ENCODE measurements around the gene MYO1E. TPM values are rescaled to one million over a fixed set of nuclear protein-coding genes. Genes with fewer than 3 reads are reported as not detected.
A peak's percentile ranks its signal among the peaks of the same experiment; 100 is the strongest.
"Not testable (repeated sequence)": the region's sequence is repeated elsewhere in the genome, so short reads cannot be mapped to it uniquely, and the experiment has no call there.

Gene MYO1E
- polyA plus RNA-seq, 4 donors: 70.3 to 212 (median 156) TPM

DNA sequence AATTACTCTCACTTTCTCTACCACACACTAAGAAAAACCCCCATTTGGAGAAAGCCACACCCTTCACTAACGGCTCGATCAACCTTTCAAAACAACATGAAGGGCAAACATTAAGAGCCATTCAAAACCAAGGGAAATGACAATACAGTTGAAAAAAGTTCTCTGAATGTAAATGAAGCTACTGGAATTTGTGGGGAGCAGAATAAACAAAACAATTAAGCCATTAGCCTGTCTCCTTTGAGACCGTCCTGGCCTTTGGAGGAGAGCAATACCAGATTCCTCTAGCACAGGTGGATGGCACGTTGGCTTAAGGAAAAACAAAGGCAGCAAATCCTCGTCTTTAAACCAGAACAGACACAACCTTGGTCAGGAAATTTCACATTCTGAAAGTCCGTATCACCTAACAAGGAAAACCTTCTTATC is 18.7 kb downstream of the MYO1E start:
- no peak for DNase-seq (ENCODE audit: low read depth in 4 of 4, low spot score in 3 of 4)

- DNase-seq (ENCODE audit: low read depth in 4 of 4, low spot score in 3 of 4): no peak
Observed at GRCh38 chr15:59352683-59353082, 20.0 kb downstream of the MYO1E start.

GRCh38 chr15:59352189-59352588 is 20.5 kb downstream of the MYO1E start:
- no peak for DNase-seq (ENCODE audit: low read depth in 4 of 4, low spot score in 3 of 4)

GRCh38 chr15:59350421-59350732 is 22.3 kb downstream of the MYO1E start:
- no peak for DNase-seq (ENCODE audit: low read depth in 4 of 4, low spot score in 3 of 4)

- DNase-seq (ENCODE audit: low read depth in 4 of 4, low spot score in 3 of 4): no peak
Observed at GRCh38 chr15:59349680-59350420, 22.8 kb downstream of the MYO1E start.

DNA sequence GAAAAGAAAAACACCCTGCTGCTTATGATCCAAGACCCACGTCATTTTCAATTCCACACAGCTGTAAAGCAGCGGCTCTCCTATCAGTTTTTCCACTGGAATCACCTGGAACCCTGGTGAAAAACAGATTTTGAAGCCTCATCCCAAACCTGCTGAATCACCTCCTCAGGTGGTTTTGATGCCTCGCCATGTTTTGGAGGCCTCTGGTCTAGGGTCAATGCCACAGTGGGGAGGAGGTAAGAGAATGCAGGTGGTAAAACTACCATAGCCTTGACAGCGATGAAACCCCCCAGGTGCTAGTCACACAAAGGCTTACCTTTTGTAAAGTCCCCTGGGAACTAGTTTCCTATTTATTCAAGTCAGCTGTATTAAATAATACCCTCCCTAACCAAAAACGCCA is 24.8 kb downstream of the MYO1E start:
- no peak for DNase-seq (ENCODE audit: low read depth in 4 of 4, low spot score in 3 of 4)

DNA sequence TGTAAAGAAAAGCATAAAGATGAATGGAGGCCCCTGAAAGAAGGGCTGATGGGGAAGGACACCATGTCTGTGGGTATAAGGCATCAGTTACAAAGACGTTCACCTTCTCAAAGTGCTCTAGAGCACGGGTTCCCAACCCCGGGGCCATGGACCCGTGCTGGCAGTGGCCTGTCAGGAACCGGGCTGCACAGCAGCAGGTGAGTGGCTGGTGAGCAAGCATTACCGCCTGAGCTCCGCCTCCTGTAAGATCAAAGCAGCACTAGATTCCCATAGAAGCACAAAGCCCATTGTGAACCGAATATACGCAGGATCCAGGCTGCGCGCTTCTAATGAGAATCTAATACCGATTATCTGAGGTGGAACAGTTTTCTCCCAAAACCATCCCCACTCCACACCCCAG is 25.7 kb downstream of the MYO1E start:
- DNase-seq (ENCODE audit: low read depth in 4 of 4, low spot score in 3 of 4): no peak

DNA sequence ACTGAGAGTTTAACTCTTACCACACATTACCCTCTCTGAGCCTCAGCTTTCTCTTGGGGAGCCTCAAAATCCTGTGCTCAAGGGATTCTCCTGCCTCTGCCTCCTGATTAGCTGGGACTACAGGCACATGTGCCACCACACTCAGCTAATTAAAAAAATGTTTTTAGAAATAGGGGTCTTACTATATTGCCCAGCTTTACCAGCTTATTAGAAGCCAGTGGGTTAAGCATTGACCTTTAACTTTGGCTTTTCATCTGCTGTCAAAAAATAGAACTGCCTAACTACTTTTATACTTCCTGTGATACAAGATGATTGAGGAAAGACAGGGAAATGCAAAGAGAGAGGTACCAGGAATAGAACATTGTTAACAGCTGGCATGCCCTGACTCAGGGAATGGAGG is 27.3 kb downstream of the MYO1E start:
- DNase-seq (ENCODE audit: low read depth in 4 of 4, low spot score in 3 of 4): no peak

DNA sequence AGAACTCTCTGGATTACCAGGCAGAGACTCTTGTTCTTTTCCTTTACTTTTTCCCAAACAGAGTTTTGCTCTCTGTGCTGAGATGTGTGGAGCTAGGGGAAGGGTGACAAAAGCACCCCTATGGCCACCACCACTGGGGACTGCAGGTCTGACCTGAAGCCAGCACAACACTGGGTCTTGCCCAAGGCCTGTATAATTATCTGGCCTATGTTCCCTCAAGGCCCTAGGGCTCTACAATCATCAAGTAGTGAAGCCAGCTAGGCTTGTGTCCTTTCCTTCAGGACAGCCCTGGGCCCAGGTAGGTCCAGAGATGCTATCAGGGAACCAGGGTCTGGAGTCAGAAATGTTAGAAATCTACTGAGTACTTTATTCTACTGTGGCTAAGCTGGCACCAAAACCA is 28.4 kb downstream of the MYO1E start:
- no peak for DNase-seq (ENCODE audit: low read depth in 4 of 4, low spot score in 3 of 4)

- no peak for DNase-seq (ENCODE audit: low read depth in 4 of 4, low spot score in 3 of 4)
Observed at GRCh38 chr15:59340325-59340724, 32.3 kb downstream of the MYO1E start.

DNA sequence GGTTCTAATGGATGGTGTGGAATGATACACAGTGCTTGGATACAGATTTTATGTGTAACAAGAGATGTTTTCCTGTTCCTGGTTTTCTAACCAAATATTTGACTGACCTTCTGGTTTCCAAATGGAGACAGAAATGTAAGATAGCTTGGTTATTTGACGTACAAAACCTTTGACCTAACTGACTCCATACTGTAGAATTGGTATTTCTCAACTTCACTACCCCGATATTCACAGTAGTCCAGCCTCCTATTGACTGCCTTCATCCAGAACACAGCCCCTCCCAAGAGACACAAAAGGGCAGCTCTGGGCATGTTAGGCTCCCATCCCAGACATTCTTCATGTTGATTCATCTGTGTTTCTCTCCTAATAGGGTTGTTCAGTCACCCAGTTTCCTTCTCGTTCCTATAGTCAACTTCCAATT is 33.4 kb downstream of the MYO1E start:
- no peak for DNase-seq (ENCODE audit: low read depth in 4 of 4, low spot score in 3 of 4)

DNA sequence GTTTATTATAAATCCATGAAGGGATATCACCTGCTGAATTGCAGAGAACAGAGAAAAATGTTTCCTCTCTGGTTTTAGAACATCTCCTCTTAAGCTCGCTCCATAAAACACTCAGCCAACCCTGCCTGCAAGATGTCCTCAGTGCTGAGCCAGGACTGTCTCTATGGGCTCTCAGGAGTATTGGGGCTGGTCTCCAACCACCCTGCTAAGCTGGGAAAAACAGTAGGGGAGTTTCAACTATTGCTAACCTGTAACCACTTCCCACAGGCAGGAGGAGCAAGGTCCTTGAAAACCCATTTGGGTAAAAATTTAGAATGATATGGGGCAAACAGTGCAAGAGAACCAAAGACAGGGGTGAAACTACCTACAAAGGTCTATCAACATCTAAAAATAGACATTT is 34.3 kb downstream of the MYO1E start:
- no peak for DNase-seq (ENCODE audit: low read depth in 4 of 4, low spot score in 3 of 4)

DNA sequence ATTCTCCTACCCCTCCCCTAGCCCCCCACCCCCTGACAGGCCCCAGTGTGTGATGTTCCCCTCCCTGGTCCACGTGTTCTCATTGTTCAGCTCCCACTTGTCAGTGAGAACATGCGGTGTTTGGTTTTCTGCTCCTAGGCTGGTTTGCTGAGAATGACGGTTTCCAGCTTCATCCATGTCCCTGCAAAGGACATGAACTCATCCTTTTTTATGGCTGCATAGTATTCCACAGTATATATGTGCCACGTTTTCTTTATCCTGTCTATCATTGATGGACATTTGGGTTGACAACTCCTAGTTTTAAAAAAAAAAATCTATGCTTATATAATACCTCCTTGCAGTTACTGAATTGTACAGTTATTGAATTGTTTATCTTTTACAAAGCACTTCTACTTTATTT is 35.9 kb downstream of the MYO1E start:
- not testable (repeated sequence) for DNase-seq (ENCODE audit: low read depth in 4 of 4, low spot score in 3 of 4)

- DNase-seq (ENCODE audit: low read depth in 4 of 4, low spot score in 3 of 4): no peak
Observed at GRCh38 chr15:59335207-59335786, 37.4 kb downstream of the MYO1E start.

DNA sequence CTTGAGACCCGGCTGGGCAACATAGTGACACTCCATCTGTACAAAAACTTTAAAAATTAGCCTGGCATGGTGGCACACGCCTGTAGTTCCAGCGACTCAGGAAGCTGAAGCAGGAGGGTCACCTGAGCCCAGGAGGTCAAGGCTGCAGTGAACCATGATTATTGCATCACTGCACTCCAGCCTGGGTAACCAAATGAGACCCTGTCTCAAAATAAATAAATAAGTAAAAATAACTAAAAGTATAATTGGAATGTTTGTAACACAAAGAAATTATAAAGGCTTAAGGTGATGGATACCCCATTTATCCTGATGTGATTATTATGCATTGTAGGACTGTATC is 38.6 kb downstream of the MYO1E start:
- DNase-seq (ENCODE audit: low read depth in 4 of 4, low spot score in 3 of 4): no peak

DNA sequence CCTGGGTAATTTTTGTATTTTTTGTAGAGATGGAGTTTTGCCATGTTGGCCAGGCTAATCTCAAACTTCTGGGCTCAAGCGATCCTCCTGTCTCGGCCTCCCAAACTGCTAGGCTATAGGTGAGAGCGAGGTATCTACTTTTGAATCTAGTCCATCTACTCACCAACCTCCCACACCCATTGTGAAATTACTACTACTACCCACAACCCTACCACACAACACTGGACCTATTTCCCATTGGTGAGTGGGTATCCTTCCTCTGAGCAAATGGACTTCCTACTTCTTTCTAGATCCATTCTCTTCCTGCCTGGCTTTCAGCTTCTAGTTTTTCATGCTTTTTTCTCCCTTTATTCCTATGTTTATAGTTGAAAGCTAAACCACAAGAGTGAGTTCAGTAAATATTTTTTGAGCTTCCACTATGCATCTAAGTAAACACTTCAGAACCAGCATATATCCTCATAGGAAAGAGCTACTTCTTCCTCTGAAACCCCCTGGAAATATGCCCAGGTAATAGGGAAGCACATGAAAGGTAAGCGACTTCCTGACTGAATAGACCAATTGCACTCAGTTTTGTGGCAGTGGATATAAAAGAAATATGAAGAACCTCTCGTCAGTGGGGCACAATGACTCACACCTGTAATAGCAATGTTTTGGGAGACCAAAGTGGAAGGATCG is 39.1 kb downstream of the MYO1E start:
- DNase-seq (ENCODE audit: low read depth in 4 of 4, low spot score in 3 of 4): no peak

- no peak for DNase-seq (ENCODE audit: low read depth in 4 of 4, low spot score in 3 of 4)
Observed at GRCh38 chr15:59332009-59332408, 40.7 kb downstream of the MYO1E start.

DNA sequence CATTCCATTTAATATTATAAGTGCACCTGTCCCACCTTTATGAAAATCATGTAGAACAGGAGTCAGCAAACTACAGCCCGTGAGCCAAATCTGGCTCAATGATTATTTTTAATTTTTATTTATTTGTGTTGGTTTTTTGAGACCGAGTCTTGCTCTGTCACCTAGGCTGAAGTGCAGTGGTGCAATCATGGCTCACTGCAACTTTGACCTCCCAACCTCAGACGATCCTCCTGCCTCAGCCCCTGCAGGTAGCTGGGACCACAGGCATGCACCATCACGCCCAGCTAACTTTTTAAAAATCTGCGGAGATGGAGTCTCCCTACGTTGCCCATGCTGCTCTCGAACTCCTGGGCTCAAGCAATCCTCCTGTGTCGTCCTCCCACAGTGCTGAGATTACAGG is 42.0 kb downstream of the MYO1E start:
- no peak for DNase-seq (ENCODE audit: low read depth in 4 of 4, low spot score in 3 of 4)

- DNase-seq (ENCODE audit: low read depth in 4 of 4, low spot score in 3 of 4): peak in 1 of 4 donors; percentile 37
Observed at GRCh38 chr15:59329570-59330350, 42.9 kb downstream of the MYO1E start.

DNA sequence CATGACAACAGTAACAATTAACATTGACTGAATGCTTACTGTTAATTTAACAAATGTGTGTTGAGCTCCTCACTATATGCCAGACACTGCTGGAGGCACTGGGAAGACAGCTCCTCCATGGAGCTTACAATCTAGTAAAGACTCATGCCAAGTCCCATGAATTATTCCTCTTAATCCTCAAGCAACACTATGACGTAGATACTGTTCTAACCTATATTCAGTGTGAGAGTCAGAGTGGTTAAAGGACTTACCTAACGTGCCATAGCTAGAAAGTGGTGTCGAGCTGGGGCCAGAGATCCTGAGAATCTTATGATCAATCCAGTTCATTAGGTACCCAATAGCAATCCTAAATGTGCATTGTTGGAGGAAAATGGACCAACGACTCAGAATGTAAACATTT is 43.6 kb downstream of the MYO1E start:
- DNase-seq (ENCODE audit: low read depth in 4 of 4, low spot score in 3 of 4): no peak

GRCh38 chr15:59327942-59328341 is 44.7 kb downstream of the MYO1E start:
- DNase-seq (ENCODE audit: low read depth in 4 of 4, low spot score in 3 of 4): no peak

GRCh38 chr15:59326856-59327255 is 45.8 kb downstream of the MYO1E start:
- no peak for DNase-seq (ENCODE audit: low read depth in 4 of 4, low spot score in 3 of 4)

Measured in left renal pelvis (tissue), 4 donors.